ENCODE data around the gene SMIM31. TPM values are rescaled to one million over a fixed set of nuclear protein-coding genes. Genes with fewer than 3 reads are reported as not detected.
A peak's percentile ranks its signal among the peaks of the same experiment; 100 is the strongest.

Gene SMIM31
- total and polyA plus RNA-seq, 3 donors from 2014 or later = not detected

DNA sequence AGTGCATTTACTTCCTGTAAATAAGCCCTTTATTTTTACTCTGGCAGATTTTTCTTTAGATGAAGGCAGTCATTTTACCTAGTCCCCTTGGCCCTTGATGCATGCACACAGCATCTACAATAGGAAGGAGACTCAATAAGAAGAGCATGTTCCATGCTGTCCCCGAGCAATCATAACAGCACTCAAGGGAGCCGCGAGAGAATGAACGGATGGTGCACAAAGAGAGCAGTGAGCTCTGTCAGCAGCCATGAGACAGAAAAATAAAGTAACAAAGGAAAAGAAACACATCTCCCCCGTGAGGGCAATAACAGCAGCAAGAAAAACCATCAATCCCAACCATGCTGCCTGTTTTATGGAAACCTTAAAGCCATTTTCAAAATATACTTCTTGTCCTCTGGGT is 11.9 kb downstream of the SMIM31 start:
- Histone ChIP-seq H3K36me3 (ENCODE audit: low read depth, missing control alignments) (no peaks in the 10 kb centered on the region), H3K27me3 (no peaks in the 10 kb centered on the region), H3K4me1 (no peaks in the 10 kb centered on the region), H3K4me3 (no peak overlapping the region), H3K27ac (no peak overlapping the region), H3K9me3 (no peaks in the 10 kb centered on the region)
- intact Hi-C loops (cut with DNase I; ENCODE audit: low total_unique reads) = no loop called here
- TF ChIP-seq CTCF (IDR thresholded peaks at IDR 0.05) (no peak), POLR2A (IDR thresholded peaks at IDR 0.05) (no peak)
- 24 to 43% methylated on average over 5 of the region's 5 CpGs for WGBS, 2 donors
- DNase-seq = no peak

GRCh38 chr4:164768516-164768915 is 14.6 kb downstream of the SMIM31 start:
- intact Hi-C loops (cut with DNase I; ENCODE audit: low total_unique reads) = no loop called here

DNA sequence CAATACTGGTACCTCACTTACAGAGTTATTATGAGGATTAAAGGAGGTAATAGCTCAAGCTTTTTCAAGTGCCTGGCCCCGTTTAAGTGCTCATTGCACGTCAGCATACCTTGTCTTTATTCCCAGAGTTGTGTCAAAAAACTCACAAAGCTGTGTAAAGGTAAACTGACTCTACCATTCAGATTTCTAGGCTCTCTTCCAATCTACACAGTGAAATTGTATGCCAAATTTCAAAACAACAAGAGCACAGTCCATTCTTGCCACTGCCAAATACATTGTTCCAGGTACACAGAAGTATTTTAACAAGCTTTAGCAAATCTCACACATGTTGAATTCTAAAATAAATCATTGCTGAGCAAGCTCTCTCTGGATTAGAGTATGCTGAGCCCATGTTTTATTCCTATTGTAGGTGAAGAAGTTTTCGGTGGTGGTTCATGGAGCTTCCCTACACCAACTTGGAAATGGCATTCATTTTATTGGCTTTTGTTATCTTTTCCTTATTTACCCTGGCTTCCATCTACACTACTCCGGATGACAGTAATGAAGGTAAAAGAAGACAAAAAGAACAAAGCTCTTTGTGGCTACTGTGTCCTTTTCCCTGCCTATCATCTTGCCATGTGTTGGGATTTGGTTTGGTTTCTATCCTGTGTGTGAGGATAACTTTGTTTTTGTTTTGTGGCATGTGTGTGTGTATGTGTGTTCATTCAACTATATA is 16.2 kb downstream of the SMIM31 start:
- TF ChIP-seq POLR2A (IDR thresholded peaks at IDR 0.05) = no peak
- no peak for TF ChIP-seq CTCF (IDR thresholded peaks at IDR 0.05)
- Histone ChIP-seq H3K27me3 (no peaks in the 10 kb centered on the region), H3K27ac (no peak overlapping the region), H3K9me3 (no peaks in the 10 kb centered on the region), H3K4me1 (no peaks in the 10 kb centered on the region), H3K4me3 (no peak overlapping the region), H3K36me3 (ENCODE audit: low read depth, missing control alignments) (no peaks in the 10 kb centered on the region)
- WGBS, 2 donors = 80 to 85% methylated on average over 4 of the region's 4 CpGs
- intact Hi-C loops (cut with DNase I; ENCODE audit: low total_unique reads) = no loop called here
- no peak for DNase-seq

More at GRCh38 chr4:164768516-164768915, 14.6 kb downstream of the SMIM31 start:
- Histone ChIP-seq H3K36me3 (ENCODE audit: low read depth, missing control alignments) (no peaks in the 10 kb centered on the region), H3K4me1 (no peaks in the 10 kb centered on the region), H3K4me3 (no peak overlapping the region), H3K27ac (no peak overlapping the region), H3K9me3 (no peaks in the 10 kb centered on the region), H3K27me3 (no peaks in the 10 kb centered on the region)
- 56% methylated on average over 5 of the region's 5 CpGs for WGBS, 2 donors
- no peak for TF ChIP-seq POLR2A (IDR thresholded peaks at IDR 0.05)
- peak in 1 of 3 experiments; percentile 50 for TF ChIP-seq CTCF (IDR thresholded peaks at IDR 0.05)
- DNase-seq = no peak

DNA sequence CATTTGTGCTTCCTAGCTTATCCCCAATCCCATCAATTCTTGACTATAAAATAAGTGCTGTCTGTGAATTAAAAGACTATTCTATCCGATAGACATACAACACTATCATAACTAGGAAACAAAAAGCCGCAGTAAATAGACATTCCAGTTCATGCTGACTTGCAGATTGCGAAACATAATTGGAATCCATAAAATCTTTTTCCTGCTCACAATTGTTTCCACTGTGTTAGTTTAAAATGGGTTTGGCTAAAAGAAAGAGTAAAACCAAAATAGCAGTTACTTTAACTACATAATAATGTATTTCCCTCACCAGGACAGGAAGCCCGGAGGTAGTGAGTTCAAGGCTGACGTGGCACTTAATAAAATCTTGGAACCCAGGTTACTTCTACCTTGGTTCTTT is 17.2 kb downstream of the SMIM31 start:
- 71 to 88% methylated on average over 5 of the region's 5 CpGs for WGBS, 2 donors
- Histone ChIP-seq H3K27ac (no peak overlapping the region), H3K4me3 (no peak overlapping the region), H3K27me3 (no peaks in the 10 kb centered on the region), H3K4me1 (no peaks in the 10 kb centered on the region), H3K36me3 (ENCODE audit: low read depth, missing control alignments) (no peaks in the 10 kb centered on the region), H3K9me3 (no peaks in the 10 kb centered on the region)
- intact Hi-C loops (cut with DNase I; ENCODE audit: low total_unique reads) = no loop called here
- TF ChIP-seq POLR2A (IDR thresholded peaks at IDR 0.05) (no peak), CTCF (IDR thresholded peaks at IDR 0.05) (no peak)
- no peak for DNase-seq

- no peak overlapping the region for H3K27ac ChIP-seq
- H3K4me3 ChIP-seq = no peak overlapping the region
- H3K4me1 ChIP-seq = no peaks in the 10 kb centered on the region
- H3K27me3 ChIP-seq = no peaks in the 10 kb centered on the region
- no peaks in the 10 kb centered on the region for H3K9me3 ChIP-seq
- intact Hi-C loops (cut with DNase I; ENCODE audit: low total_unique reads) = no loop called here
- no peaks in the 10 kb centered on the region for H3K36me3 ChIP-seq (ENCODE audit: low read depth, missing control alignments)
- DNase-seq = no peak
- TF ChIP-seq POLR2A (IDR thresholded peaks at IDR 0.05) (no peak), CTCF (IDR thresholded peaks at IDR 0.05) (no peak)
- WGBS, 2 donors = 50 to 52% methylated on average over 7 of the region's 7 CpGs
Observed at GRCh38 chr4:164772076-164772475, 18.1 kb downstream of the SMIM31 start.
